ENCODE measurements around the gene HIC2. TPM values are rescaled to one million over a fixed set of nuclear protein-coding genes. Genes with fewer than 3 reads are reported as not detected.
"Not testable (repeated sequence)": the region's sequence is repeated elsewhere in the genome, so short reads cannot be mapped to it uniquely, and the experiment has no call there.

The HIC2 gene
- total RNA-seq, 2 donors from 2014 or later: 6.0 to 6.3 TPM

DNA sequence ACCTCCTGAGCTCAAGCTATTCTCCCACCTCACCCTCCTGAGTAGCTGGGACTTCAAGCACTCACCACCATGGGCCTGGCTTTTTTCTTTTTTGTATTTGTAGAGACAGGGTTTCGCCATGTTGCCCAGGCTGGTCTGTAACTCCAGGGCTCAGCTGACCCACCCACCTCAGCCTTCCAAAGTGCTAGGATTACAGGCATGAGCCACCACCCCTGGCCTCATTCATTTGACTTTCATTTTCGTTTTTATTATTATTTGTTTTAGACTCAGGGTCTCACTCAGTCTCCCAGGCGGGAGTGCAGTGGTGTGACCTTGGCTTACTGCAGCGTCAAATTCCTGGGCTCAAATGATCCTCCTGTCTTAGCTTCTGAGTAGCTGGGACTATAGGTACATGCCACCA, 9.4 kb upstream of the HIC2 start:
- H3K4me3 ChIP-seq; intact Hi-C loops (cut with DNase I); H3K9me3 ChIP-seq; H3K9ac ChIP-seq (ENCODE audit: low read depth in 2 of 2, low read length in 2 of 2); H3K4me1 ChIP-seq; DNase-seq; H3K27me3 ChIP-seq; H3K27ac ChIP-seq; H3K36me3 ChIP-seq: not testable (repeated sequence)

DNA sequence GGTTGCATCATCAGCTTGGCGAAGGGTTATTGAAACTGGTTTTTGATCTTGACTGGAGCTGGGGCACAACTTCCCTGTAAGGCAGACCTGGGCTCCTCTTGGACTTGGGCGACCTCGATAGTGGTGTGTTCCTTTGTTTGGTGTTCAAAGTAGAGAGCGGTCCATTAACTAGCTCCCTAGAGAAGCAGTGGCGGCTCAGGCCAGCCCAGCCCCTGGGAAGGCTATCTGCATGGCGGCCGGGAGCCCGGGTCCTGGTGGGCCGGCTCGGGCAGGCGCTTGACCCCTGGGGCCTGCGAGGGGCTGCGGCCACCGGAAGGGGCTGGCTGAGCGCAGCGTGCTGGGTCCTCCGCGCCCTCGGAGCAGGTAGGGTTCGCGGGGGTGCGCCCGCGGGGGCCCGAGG, 796 bp upstream of the HIC2 start:
- H3K9me3 ChIP-seq; H3K4me3 ChIP-seq; H3K27ac ChIP-seq; H3K36me3 ChIP-seq; H3K27me3 ChIP-seq; DNase-seq; H3K9ac ChIP-seq (ENCODE audit: low read depth in 2 of 2, low read length in 2 of 2); H3K4me1 ChIP-seq; intact Hi-C loops (cut with DNase I): not testable (repeated sequence)

DNA sequence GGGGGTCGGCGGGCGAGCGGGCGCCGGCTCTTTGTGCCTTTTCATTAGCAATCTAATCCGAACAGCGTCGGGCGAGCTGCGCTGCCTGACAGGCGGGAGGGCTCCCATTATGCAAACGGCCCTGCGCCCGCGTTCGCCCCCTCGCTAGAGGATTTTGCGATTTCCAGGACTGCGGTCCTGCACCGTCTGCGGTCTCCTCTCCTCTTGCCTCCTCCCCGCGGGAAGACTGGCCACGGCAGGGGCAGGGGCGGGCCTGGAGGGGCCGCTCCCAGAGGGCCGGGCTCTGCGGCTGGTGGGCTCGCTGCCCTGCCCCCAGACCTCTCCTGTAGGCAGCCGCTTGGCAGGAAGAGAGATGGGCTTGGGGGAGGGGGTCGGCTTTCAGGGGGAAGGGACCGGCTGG, 682 bp downstream of the HIC2 start:
- H3K4me3 ChIP-seq: peak overlapping the region; percentile 38
- H3K27ac ChIP-seq; H3K9ac ChIP-seq (ENCODE audit: low read depth in 2 of 2, low read length in 2 of 2); H3K4me1 ChIP-seq; H3K36me3 ChIP-seq; H3K9me3 ChIP-seq; H3K27me3 ChIP-seq; intact Hi-C loops (cut with DNase I): not testable (repeated sequence)
- peak; percentile 40 for DNase-seq

DNA sequence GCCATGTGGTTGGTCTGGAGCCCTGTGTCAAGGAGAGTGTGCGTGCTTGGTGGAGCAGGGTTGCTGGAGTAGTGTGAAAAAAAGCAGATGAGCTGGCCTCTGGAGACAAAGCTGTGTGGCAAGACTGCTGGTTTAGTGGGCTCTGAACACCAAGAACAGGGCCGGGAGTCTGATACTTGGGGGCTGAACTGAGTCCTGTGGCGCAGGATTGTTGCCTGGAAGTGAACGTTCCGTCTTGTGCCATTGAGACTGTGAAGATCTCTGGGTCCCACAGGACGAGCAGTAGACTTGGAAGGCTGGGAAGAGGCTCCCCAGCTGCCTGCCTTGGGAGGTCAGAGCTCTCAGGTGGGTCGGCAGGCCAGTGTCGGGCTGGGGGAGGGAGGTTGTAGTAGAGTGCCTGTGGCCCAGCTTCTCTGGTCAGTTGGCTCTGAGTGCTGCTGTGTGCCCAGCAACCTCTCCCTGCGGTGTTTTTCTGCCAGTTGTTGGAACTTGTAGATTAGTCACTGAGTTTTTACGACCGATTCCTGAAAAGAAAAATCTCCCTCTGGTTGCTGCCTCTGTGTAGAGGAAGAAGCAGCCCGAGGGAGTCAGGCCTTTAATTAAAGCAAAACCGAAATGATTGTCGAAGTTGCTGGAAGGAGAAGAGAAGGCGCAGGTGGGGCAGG, 1.9 kb downstream of the HIC2 start:
- H3K9me3 ChIP-seq; H3K9ac ChIP-seq (ENCODE audit: low read depth in 2 of 2, low read length in 2 of 2); H3K27ac ChIP-seq; H3K4me1 ChIP-seq; H3K27me3 ChIP-seq; H3K4me3 ChIP-seq; intact Hi-C loops (cut with DNase I); H3K36me3 ChIP-seq: not testable (repeated sequence)
- peak; percentile 20 for DNase-seq

DNA sequence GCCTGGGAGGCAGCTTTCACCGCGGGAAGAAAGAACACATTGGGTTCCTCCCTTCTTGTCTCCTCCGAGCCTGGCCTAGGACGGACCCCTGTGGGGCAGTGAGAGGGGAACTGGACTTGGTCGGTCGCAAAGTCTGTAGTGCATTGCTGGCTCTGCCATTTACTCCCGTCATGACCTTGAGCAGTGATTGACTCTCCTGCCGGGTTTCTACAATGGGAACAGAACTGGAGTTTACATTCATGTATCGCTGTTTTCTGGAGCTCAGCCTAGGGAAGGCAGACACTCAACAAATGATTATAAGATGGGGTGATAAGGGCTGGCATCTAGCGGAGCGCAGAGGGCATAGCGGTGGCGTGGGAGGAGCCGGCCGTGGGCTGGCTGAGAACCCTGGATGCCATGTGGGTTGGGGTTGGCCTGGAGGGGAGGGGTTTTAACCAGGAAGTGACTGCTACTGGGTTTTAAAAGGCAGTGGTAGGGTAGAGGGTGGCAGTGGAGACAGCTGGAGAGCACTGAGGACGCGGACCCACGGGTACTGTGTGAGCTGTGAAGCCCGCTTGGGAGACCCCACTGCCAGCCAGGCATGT, 3.1 kb downstream of the HIC2 start:
- H3K36me3 ChIP-seq; H3K27me3 ChIP-seq; H3K4me3 ChIP-seq; intact Hi-C loops (cut with DNase I); H3K27ac ChIP-seq; H3K9ac ChIP-seq (ENCODE audit: low read depth in 2 of 2, low read length in 2 of 2); H3K4me1 ChIP-seq; H3K9me3 ChIP-seq: not testable (repeated sequence)
- peak; percentile 29 for DNase-seq

DNA sequence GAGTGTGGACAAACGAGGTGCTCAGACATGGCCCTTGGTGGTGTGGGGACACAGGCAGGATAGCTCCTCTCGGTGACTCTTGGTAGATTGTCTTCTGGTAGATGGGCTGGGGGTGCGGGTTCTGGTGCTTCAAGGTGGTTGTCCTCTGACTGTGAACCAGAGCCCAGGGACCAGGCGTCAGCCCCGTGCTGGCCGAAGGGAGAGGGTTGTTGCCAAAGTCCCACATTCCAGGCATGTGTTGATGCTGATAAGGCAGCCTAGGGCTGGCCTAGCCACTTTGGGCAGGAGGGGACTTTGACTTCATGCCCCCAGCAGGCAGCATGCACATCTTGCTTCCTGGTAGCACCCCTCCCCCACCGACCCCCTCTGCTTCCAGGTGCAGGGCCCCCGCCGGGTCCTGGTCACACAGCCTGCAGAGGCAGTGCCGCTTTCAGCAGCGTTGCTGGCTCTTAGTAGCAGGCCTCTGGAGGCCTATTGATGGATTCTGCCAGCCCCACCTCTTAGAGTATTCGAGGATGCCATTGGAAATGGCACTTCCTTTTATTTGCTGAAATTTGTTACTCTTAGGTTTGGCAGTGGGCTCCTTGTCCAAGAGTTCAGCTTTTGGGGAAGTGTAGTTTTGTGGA, 7.0 kb downstream of the HIC2 start:
- H3K9me3 ChIP-seq; intact Hi-C loops (cut with DNase I); H3K4me3 ChIP-seq; H3K4me1 ChIP-seq; H3K9ac ChIP-seq (ENCODE audit: low read depth in 2 of 2, low read length in 2 of 2); H3K27me3 ChIP-seq; H3K36me3 ChIP-seq; H3K27ac ChIP-seq; DNase-seq: not testable (repeated sequence)

DNA sequence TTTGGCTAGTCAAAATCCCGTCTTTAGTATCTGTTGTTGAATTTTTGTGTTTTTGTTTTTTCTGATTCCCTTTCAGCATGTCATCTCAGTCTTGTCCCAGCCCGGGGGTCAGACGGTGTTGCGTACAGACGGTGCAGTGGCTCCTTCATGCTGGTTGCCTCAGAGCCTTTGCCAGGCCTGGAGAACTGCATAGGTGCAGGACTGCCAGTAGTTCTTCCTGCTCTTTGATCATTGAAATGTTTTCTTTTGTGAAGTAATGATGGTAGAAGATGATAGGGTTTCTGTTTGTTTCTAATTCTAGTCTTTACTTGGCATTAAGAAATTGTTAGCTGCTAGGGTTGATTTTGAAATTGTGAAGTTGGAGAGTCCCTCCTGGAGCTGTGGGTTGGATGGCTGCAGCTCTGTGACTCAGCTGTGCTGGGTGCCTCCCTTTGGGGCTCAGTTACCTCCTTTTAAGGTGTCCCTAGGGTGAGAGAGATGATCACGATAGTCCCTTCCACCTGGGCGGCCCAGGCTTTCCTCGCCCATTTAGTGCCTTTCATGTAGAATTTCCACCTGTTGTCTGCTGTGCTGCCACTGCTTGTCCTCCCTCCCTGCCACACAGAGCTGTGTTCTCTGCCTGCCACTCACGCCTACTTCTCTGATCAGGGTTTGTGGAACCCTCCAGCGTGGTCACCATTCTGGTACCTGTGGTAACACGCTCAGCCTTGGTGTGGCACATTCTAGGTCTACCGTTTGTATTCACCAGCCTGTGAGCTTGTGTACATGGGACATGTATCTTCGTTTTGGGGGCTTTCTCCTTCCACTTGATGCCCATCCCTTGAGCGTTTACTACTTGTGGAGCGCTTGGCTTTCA, 17.4 kb downstream of the HIC2 start:
- H3K9me3 ChIP-seq; H3K27me3 ChIP-seq; H3K9ac ChIP-seq (ENCODE audit: low read depth in 2 of 2, low read length in 2 of 2); DNase-seq; intact Hi-C loops (cut with DNase I); H3K4me3 ChIP-seq; H3K4me1 ChIP-seq; H3K36me3 ChIP-seq; H3K27ac ChIP-seq: not testable (repeated sequence)

DNA sequence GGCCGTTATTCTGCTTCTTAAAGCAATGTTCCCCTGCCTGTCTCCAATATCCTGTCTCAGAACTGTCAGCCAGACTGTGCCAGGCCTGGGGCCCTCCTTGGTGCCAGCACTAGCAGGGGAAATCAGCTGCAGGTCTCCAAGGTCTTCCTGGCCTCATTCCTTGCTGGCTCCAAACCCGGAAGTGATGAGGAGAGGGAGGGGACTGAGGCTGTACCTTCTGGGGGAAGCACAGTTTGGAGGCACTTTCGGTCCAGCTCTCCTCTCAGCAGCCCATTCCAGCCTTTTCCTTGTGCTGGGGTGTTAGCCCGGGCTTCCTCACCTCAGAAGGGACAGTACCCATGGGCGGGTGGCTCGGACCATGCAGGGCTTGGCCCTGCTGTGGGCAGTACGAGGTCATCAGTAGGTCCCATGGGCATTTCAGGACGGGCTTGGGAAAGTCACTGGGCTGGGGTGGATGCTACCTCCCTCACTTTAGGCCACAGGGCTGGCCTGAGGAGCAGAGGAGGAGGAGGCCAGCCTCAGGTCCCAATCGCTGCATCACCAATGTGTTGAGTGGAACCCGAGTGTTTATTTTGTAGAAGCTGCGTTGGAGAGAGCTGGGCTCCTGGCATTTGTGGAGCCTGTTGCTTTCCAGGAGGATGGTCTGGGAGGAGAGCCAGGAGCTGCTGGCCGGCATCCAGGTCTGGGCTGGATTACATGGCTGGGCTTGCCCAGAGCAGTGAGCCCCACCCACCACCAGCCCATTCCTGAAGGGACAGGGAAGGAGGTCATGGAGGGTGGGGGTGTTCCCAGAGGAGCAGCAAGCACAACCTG, 19.0 kb downstream of the HIC2 start:
- H3K27me3 ChIP-seq; H3K27ac ChIP-seq; H3K9me3 ChIP-seq; H3K9ac ChIP-seq (ENCODE audit: low read depth in 2 of 2, low read length in 2 of 2); H3K4me3 ChIP-seq; H3K4me1 ChIP-seq; intact Hi-C loops (cut with DNase I); H3K36me3 ChIP-seq: not testable (repeated sequence)
- peak; percentile 19 for DNase-seq

DNA sequence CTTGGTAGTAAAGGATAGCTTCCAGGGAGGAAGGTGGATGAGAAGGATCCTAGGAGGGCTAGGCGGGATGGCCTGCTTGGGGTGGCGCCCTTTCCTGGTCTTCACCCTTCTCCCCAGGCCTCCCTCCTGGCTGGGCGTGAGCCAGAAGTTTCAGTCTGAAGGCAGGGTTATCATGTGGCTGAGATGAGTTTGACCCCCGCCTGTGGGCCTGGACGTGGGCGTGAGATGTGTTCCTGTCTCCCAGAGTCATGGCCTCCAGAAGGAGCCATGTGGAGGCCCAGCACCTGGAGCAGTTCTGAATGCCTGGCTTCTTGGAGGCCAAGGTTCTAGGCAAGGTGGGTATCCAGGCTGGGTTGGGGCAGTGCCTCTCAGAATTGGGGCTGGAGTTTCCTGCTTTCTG, 20.8 kb downstream of the HIC2 start:
- H3K27ac ChIP-seq; H3K9me3 ChIP-seq; H3K27me3 ChIP-seq; H3K4me3 ChIP-seq; H3K36me3 ChIP-seq; intact Hi-C loops (cut with DNase I); H3K4me1 ChIP-seq; H3K9ac ChIP-seq (ENCODE audit: low read depth in 2 of 2, low read length in 2 of 2): not testable (repeated sequence)
- peak; percentile 7 for DNase-seq

DNA sequence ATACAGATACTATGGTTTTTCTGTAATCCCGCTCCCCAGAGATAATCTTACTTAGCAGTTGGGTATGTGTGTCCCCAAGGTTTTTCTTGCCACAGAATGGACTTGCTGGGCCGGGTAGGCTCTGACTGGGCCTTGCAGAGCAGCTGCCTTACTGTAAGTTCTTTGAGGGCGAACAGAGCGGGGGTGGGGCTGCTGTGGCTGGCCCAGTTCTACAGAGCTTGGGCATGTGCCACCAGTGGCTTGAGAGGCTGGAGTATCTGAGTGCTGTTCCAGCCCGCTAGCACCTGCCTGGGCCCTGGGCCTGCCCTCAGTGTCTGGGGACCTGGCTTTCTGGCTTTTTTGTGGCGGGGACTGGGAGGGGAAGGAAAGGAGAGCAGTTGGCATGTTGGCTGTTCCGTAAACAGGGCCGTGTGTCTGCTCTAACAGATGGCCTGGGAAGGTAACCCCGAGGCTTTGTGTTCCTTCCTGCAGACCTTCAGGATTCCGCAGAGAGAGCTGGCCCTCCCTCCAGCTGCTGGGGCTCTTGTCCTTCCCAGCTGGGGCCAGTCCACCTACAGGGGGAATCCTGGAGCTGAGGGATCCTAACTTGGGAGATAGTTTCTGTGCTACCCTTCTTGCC, 23.0 kb downstream of the HIC2 start:
- H3K27ac ChIP-seq; intact Hi-C loops (cut with DNase I); H3K27me3 ChIP-seq; H3K4me1 ChIP-seq; H3K9me3 ChIP-seq; H3K4me3 ChIP-seq; H3K9ac ChIP-seq (ENCODE audit: low read depth in 2 of 2, low read length in 2 of 2); DNase-seq; H3K36me3 ChIP-seq: not testable (repeated sequence)

DNA sequence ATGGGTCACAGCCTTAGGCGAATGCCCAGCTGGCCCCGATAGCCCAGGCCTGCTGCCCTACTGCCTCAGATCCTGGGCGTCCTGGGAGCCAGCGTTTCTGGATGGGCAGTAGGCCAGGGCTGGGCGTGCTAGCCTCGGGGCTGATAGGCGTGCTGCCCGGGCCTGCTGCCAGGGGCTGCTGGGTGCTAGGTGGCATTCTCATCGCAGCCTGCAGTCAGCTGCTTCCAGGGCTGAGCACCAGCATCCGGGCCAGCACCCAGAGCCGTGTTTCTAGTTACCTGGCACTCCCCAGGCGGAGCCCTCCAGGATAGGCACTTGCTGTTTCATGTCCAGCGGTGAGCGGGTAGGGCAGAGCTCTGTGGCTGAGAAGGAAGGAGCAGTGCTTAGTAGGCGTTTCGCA, 23.5 kb downstream of the HIC2 start:
- DNase-seq; H3K4me1 ChIP-seq; intact Hi-C loops (cut with DNase I); H3K36me3 ChIP-seq; H3K27ac ChIP-seq; H3K27me3 ChIP-seq; H3K4me3 ChIP-seq; H3K9me3 ChIP-seq; H3K9ac ChIP-seq (ENCODE audit: low read depth in 2 of 2, low read length in 2 of 2): not testable (repeated sequence)

DNA sequence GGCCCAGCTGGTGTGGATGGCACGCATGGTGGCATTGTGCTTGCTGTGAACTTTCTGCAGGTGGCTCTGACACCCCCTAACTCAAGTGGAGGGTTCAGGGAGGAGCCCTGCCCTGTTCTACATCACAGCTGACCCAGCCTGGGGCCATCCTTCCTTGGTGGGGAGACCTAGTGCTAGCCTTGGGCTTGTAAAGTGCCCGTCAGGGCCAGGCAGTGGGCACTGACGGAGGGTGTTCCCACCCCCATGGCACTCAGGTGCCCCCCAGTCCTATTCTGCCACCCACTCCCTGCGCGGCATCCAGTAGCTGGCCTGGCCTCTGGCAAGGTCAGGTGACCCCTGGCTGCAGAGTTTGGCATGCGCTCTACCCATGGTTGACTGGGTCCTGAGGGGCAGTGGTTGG, 24.0 kb downstream of the HIC2 start:
- H3K4me3 ChIP-seq; H3K36me3 ChIP-seq; H3K27ac ChIP-seq; H3K4me1 ChIP-seq; H3K27me3 ChIP-seq; H3K9me3 ChIP-seq; intact Hi-C loops (cut with DNase I); H3K9ac ChIP-seq (ENCODE audit: low read depth in 2 of 2, low read length in 2 of 2): not testable (repeated sequence)
- peak; percentile 15 for DNase-seq

Data from colonic mucosa (tissue), 4 donors.